ENCODE data around the gene BACH2. TPM values are rescaled to one million over a fixed set of nuclear protein-coding genes. Genes with fewer than 3 reads are reported as not detected.

BACH2 gene
- total RNA-seq, 2 donors from 2014 or later: 0.52 to 1.2 TPM

DNA sequence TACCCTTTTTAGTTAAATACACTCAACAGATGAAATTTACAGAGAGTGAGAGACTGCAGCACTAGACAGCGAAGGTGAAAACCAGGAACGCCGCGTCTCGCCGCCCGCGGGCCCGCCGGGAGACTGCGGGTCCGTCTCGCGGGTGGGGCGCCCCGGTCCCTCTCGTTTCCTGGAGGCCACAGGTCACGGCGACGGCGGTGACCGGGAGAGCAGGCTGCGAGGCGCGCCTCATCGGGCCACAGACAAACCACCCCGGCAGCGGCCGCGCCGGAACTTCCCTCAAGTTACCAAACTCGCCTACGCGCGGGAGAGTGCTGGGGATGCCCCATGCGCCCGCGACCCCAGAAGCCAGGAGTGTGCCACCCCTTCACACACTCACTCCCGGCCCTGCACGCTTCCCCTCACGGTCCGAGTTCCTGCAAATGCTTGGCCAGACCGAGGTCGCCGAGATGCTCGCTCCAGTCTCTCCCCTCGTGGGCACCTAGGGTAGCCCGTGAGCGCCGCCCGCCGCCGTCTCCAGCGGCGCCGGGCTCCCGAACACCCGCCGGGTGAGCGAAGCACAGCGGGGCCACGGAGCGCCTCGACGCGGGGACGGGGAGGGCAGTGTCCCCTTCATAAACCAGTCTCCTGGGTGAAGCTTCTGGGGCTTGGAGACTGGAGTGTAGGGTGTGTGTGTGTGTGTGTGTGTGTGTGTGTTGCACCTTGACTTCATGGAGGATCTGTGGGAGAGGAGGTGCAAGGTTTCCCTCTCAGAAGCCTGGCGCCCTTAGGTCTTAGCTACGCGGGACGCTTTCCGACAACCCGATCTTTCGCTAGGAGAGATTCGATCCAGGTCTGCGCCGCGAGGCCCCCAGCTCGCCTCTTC, 1.4 kb downstream of the BACH2 start:
- H3K4me1 ChIP-seq: peaks cover 9% of the 10 kb centered on the region
- H3K36me3 ChIP-seq: no peaks in the 10 kb centered on the region
- no peaks in the 10 kb centered on the region for H3K9me3 ChIP-seq
- peak overlapping the region; percentile 50 for H3K27ac ChIP-seq
- intact Hi-C loops (cut with DNase I): loop anchor here (10.0 kb wide), 1 partner anchor 180 kb away; no protein-coding TSS in a partner anchor
- peak overlapping the region; percentile 46 to 76 for H3K9ac ChIP-seq (ENCODE audit: low read depth in 2 of 2, low read length in 2 of 2)
- peak overlapping the region; percentile 58 for H3K4me3 ChIP-seq
- peaks cover 34% of the 10 kb centered on the region for H3K27me3 ChIP-seq
- DNase-seq: peak; percentile 28
- TF ChIP-seq, protein P1, sequence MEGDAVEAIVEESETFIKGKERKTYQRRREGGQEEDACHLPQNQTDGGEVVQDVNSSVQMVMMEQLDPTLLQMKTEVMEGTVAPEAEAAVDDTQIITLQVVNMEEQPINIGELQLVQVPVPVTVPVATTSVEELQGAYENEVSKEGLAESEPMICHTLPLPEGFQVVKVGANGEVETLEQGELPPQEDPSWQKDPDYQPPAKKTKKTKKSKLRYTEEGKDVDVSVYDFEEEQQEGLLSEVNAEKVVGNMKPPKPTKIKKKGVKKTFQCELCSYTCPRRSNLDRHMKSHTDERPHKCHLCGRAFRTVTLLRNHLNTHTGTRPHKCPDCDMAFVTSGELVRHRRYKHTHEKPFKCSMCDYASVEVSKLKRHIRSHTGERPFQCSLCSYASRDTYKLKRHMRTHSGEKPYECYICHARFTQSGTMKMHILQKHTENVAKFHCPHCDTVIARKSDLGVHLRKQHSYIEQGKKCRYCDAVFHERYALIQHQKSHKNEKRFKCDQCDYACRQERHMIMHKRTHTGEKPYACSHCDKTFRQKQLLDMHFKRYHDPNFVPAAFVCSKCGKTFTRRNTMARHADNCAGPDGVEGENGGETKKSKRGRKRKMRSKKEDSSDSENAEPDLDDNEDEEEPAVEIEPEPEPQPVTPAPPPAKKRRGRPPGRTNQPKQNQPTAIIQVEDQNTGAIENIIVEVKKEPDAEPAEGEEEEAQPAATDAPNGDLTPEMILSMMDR (IDR thresholded peaks at IDR 0.05): no peak

DNA sequence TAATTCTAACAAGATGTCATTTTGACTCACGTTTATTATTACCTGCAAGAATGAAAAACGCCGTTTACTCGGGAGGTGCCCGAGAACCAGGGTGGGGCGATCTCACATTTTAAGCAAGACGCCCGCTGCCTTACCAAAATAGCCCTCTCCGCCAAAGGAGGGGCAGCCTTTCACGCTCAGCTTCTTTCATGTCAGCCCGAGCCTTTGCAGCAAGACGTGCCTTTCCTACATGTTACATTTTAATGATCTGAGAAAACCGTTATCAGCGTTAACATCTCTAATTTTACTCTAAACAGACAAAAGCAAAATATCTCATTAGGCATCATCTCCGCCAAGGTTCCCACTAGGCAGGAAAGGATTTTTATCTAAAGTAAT, 2.0 kb downstream of the BACH2 start:
- Histone ChIP-seq H3K27ac (no peak overlapping the region), H3K27me3 (peaks cover 34% of the 10 kb centered on the region), H3K9me3 (no peaks in the 10 kb centered on the region), H3K36me3 (no peaks in the 10 kb centered on the region), H3K9ac (ENCODE audit: low read depth in 2 of 2, low read length in 2 of 2) (peak overlapping the region; percentile 28 to 46), H3K4me1 (peaks cover 9% of the 10 kb centered on the region), H3K4me3 (peak overlapping the region; percentile 58)
- TF ChIP-seq, protein P1 (IDR thresholded peaks at IDR 0.05): no peak
- no peak for DNase-seq
- intact Hi-C loops (cut with DNase I): loop anchor here (10.0 kb wide), 1 partner anchor 180 kb away; no protein-coding TSS in a partner anchor

- Histone ChIP-seq H3K27ac (no peak overlapping the region), H3K9ac (ENCODE audit: low read depth in 2 of 2, low read length in 2 of 2) (no peak overlapping the region), H3K27me3 (peaks cover 34% of the 10 kb centered on the region), H3K36me3 (no peaks in the 10 kb centered on the region), H3K4me3 (no peak overlapping the region), H3K9me3 (no peaks in the 10 kb centered on the region), H3K4me1 (peaks cover 9% of the 10 kb centered on the region)
- no peak for DNase-seq
- intact Hi-C loops (cut with DNase I): loop anchor here (10.0 kb wide), 1 partner anchor 181 kb away; no protein-coding TSS in a partner anchor
- TF ChIP-seq, protein P1 (IDR thresholded peaks at IDR 0.05): no peak
These were observed 2.6 kb downstream of the BACH2 start for GRCh38 chr6:90294008-90294511.

- peaks cover 34% of the 10 kb centered on the region for H3K27me3 ChIP-seq
- peaks cover 9% of the 10 kb centered on the region for H3K4me1 ChIP-seq
- intact Hi-C loops (cut with DNase I): loop anchor here (10.0 kb wide), 1 partner anchor 181 kb away; no protein-coding TSS in a partner anchor
These were observed 3.2 kb downstream of the BACH2 start for GRCh38 chr6:90293319-90293953.

DNA sequence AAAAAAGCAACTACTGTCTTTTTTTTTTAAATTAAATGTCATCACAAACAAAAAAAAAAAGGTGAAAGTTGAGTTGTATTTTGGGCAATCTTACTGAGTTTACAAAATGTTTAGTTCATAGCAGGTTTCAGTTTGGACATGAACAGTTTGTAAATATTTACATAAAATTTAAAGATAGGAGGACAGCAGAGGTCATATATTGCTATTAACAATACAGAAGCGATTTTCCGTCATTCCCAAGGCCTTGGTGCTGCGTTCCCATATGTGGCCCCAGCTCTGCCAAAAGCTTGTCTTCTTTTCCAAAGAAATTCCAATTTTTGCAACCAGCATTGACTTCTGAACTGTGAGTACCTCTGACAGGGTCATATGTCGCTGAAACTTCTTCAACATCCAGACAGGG, 5.1 kb downstream of the BACH2 start:
- Histone ChIP-seq H3K9me3 (no peaks in the 10 kb centered on the region), H3K4me1 (peaks cover 9% of the 10 kb centered on the region), H3K36me3 (no peaks in the 10 kb centered on the region), H3K4me3 (no peak overlapping the region), H3K27me3 (peaks cover 25% of the 10 kb centered on the region), H3K9ac (ENCODE audit: low read depth in 2 of 2, low read length in 2 of 2) (no peak overlapping the region), H3K27ac (no peak overlapping the region)
- intact Hi-C loops (cut with DNase I): loop anchor here (10.0 kb wide), 1 partner anchor 183 kb away; no protein-coding TSS in a partner anchor
- DNase-seq: no peak
- TF ChIP-seq, protein P1 (IDR thresholded peaks at IDR 0.05): no peak

More at GRCh38 chr6:90293319-90293953, 3.2 kb downstream of the BACH2 start:
- TF ChIP-seq, protein P1 (IDR thresholded peaks at IDR 0.05): no peak
- Histone ChIP-seq H3K9ac (ENCODE audit: low read depth in 2 of 2, low read length in 2 of 2) (no peak overlapping the region), H3K27ac (no peak overlapping the region), H3K9me3 (no peaks in the 10 kb centered on the region), H3K4me3 (no peak overlapping the region), H3K36me3 (no peaks in the 10 kb centered on the region)
- DNase-seq: no peak
